ENCODE data around the gene MUC3A.

The MUC3A gene

DNA sequence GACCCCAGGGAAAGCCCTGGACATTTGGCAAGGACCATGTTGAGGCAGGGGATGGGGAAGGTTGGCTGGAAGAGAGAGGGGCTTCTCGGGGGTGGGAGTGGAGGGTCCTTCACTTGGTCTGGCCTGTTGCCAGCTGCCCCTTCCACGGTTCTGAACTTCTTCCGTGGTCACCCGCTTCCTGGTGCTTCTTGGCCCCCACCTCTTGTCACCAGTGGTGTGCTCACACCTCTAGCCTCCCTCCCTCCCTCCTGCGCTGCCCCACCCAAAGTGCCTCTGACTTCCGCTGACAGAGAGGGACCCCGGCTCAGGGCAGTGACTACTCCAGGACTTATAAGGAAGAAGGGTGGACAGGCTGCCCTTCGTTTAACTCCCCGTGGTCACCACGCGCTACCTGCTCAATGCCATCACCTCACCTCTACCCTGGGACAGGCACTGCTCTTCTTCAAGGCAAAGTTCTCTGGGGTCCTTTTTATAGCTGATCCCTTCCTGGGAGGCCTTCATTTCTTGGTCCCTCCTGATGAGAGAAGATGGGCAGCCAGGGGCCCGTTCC, 19.8 kb downstream of the MUC3A start, which contains the start of gene MUC12:
MUC12 (plus strand) TSS at position 500 of the 550 bp plus-strand sequence. CDS start 58 bp downstream, outside the sequence.
- no peak within 1 kb of the TSS for H3K4me3 ChIP-seq (ENCODE audit: low read depth in 1 of 2, low read length in 2 of 2)
- peaks cover 11% of the 10 kb centered on the region; the same call in 1 of the 2 replicates for H4K20me1 ChIP-seq (ENCODE audit: insufficient read depth, low read length)
- H3K27ac ChIP-seq (ENCODE audit: low read length), result no peak within 1 kb of the TSS
- H3K9ac ChIP-seq (ENCODE audit: low read depth, low read length), result no peak within 1 kb of the TSS
- H3K4me2 ChIP-seq (ENCODE audit: insufficient read depth, low read length), result no peak within 1 kb of the TSS
- no peak for DNase-seq
- TF ChIP-seq, protein P1, sequence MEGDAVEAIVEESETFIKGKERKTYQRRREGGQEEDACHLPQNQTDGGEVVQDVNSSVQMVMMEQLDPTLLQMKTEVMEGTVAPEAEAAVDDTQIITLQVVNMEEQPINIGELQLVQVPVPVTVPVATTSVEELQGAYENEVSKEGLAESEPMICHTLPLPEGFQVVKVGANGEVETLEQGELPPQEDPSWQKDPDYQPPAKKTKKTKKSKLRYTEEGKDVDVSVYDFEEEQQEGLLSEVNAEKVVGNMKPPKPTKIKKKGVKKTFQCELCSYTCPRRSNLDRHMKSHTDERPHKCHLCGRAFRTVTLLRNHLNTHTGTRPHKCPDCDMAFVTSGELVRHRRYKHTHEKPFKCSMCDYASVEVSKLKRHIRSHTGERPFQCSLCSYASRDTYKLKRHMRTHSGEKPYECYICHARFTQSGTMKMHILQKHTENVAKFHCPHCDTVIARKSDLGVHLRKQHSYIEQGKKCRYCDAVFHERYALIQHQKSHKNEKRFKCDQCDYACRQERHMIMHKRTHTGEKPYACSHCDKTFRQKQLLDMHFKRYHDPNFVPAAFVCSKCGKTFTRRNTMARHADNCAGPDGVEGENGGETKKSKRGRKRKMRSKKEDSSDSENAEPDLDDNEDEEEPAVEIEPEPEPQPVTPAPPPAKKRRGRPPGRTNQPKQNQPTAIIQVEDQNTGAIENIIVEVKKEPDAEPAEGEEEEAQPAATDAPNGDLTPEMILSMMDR (IDR thresholded peaks at IDR 0.05; ENCODE audit: borderline replicate concordance, extremely low read depth, low read length, poor library complexity, severe bottlenecking), result no peak
- TF ChIP-seq EZH2 (IDR thresholded peaks at IDR 0.05; ENCODE audit: borderline replicate concordance, low read depth, low read length, severe bottlenecking), result no peak
- H3K9me3 ChIP-seq (ENCODE audit: insufficient read depth, low read length, severe bottlenecking), result no peaks in the 10 kb centered on the region
- H3K36me3 ChIP-seq (ENCODE audit: insufficient read depth, low read length), result no peaks in the 10 kb centered on the region
- peaks cover 9% of the 10 kb centered on the region for H3K27me3 ChIP-seq (ENCODE audit: insufficient read depth, low read length, poor library complexity)
- H3K4me1 ChIP-seq (ENCODE audit: insufficient read depth, low read length), result no peaks in the 10 kb centered on the region
- no peak for ATAC-seq (ENCODE audit: insufficient read depth, low read depth)
- no peak within 1 kb of the TSS for H2AFZ ChIP-seq (ENCODE audit: low read depth, low read length)
- H3K79me2 ChIP-seq (ENCODE audit: insufficient read depth, low read length), result no peaks in the 10 kb centered on the region

DNA sequence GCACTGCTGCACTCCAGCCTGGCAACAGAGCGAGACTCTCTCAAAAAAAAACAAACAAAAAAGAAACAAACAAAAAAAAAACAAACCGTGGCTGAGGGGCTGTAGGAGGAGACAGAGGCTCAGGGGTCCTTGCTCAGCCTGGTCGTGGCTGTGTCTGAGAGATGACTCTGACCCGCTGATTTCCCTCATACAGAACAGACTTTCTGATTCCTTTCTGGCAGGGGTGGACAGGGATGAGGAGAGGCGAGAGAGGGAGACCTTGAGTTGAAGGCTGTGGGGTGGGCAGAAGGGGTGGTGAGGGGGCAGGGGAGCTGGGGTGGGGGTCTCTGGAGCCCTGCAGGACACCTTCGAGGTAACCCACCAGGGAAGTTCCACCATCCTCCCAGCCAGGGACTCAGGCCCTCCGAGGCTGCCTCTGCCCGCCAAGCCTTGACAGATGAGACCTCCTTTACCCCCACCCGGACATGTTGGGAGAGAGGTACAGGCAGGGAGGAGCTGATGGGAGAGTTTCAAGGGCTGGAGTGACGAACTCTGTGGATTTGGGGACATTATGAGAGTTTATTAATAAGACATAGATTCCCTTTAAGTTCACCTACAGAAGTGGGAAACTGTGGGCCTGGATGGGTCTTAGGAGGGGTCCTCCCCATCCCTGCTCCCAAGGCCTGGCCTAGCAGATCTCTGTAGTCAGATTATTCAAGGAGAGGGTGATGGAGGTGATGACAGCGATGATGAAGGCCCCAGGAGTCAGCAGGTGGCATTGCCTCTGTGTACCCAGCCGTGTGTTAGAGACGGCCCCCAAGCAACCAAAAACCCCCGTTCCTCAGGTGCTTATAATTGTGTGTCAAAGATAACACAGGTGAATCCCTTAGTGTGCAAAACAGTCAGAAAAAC, 22.0 kb downstream of the MUC3A start:
- no peak for ATAC-seq (ENCODE audit: insufficient read depth, low read depth)
- Histone ChIP-seq H3K4me1 (ENCODE audit: insufficient read depth, low read length) (no peaks in the 10 kb centered on the region), H4K20me1 (ENCODE audit: insufficient read depth, low read length) (0 out of 2 replicates have a peak, but pooled peaks cover 5% of the 10 kb centered on the region), H3K36me3 (ENCODE audit: insufficient read depth, low read length) (no peaks in the 10 kb centered on the region), H3K79me2 (ENCODE audit: insufficient read depth, low read length) (no peaks in the 10 kb centered on the region), H3K9me3 (ENCODE audit: insufficient read depth, low read length, severe bottlenecking) (no peaks in the 10 kb centered on the region), H2AFZ (ENCODE audit: low read depth, low read length) (no peak overlapping the region), H3K4me3 (ENCODE audit: low read depth in 1 of 2, low read length in 2 of 2) (no peak overlapping the region), H3K9ac (ENCODE audit: low read depth, low read length) (no peak overlapping the region), H3K27ac (ENCODE audit: low read length) (no peak overlapping the region), H3K4me2 (ENCODE audit: insufficient read depth, low read length) (no peak overlapping the region), H3K27me3 (ENCODE audit: insufficient read depth, low read length, poor library complexity) (peaks cover 9% of the 10 kb centered on the region)
- no peak for TF ChIP-seq EZH2 (IDR thresholded peaks at IDR 0.05; ENCODE audit: borderline replicate concordance, low read depth, low read length, severe bottlenecking)
- TF ChIP-seq, protein P1 (IDR thresholded peaks at IDR 0.05; ENCODE audit: borderline replicate concordance, extremely low read depth, low read length, poor library complexity, severe bottlenecking), result no peak
- DNase-seq, result no peak

DNA sequence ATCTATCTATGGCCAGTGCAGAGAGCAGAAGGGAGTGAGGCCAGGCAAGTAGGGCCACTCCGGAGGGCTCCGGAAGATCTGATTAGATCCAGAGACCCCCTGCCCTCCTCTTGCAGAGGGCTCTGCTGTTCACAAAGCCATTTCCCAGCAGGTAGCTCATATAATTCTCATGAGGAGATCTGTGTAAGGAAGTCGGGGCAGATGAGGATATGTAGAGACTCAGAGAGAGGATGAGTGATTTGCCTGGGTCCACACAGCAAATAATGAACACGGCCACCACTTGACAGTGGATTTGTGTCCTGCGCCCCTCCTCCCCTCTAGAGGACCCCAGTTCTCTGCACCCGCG, 22.6 kb downstream of the MUC3A start:
- DNase-seq, result no peak
- no peaks in the 10 kb centered on the region for H3K36me3 ChIP-seq (ENCODE audit: insufficient read depth, low read length)
- H3K9ac ChIP-seq (ENCODE audit: low read depth, low read length), result no peak overlapping the region
- no peak overlapping the region for H3K4me3 ChIP-seq (ENCODE audit: low read depth in 1 of 2, low read length in 2 of 2)
- no peak for ATAC-seq (ENCODE audit: insufficient read depth, low read depth)
- no peak for TF ChIP-seq EZH2 (IDR thresholded peaks at IDR 0.05; ENCODE audit: borderline replicate concordance, low read depth, low read length, severe bottlenecking)
- TF ChIP-seq, protein P1 (IDR thresholded peaks at IDR 0.05; ENCODE audit: borderline replicate concordance, extremely low read depth, low read length, poor library complexity, severe bottlenecking), result no peak
- no peak overlapping the region for H3K4me2 ChIP-seq (ENCODE audit: insufficient read depth, low read length)
- H3K27ac ChIP-seq (ENCODE audit: low read length), result no peak overlapping the region
- H3K79me2 ChIP-seq (ENCODE audit: insufficient read depth, low read length), result no peaks in the 10 kb centered on the region
- H3K9me3 ChIP-seq (ENCODE audit: insufficient read depth, low read length, severe bottlenecking), result no peaks in the 10 kb centered on the region
- peaks cover 5% of the 10 kb centered on the region for H3K27me3 ChIP-seq (ENCODE audit: insufficient read depth, low read length, poor library complexity)
- H2AFZ ChIP-seq (ENCODE audit: low read depth, low read length), result no peak overlapping the region
- no peaks in the 10 kb centered on the region for H3K4me1 ChIP-seq (ENCODE audit: insufficient read depth, low read length)
- no peaks in the 10 kb centered on the region for H4K20me1 ChIP-seq (ENCODE audit: insufficient read depth, low read length)

All from DND-41 (cell line).